ENCODE results near the gene PARP16.
"Not testable (repeated sequence)": the region's sequence is repeated elsewhere in the genome, so short reads cannot be mapped to it uniquely, and the experiment has no call there.

The PARP16 gene

DNA sequence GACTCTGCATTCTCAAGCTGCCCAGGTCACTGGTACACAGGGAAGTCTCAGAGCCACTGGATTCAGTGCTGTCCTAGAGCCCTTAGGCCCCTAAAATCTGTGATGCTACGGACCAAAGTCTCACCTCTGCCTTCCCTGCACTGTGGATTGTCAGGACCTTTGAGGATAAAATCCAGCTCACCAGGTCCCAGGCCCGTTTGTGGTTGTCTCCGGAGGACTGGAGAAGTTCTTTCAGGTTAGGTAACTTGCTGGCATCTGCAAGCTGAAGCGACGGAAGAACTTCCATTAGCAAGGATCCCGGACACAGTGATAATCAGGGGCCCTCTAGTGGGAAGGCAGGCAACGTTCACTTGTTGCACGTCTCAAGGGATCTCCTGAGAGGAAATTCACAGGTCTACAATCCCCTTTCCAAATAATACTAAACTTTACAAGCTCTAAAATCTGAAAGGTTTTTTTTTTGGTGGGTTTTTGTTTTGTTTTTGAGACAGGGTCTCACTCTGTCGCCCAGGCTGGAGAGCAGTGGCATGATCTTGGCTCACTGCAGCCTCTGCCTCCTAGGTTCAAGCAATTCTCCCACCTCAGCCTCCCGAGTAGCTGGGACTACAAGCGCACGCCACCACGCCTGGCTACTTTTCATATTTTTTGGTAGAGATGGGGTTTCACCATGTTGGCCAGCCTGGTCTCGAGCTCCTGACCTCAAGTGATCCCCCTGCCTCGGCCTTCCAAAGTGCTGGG is 15.7 kb downstream of the PARP16 start:
- DNase-seq: peak; percentile 30

DNA sequence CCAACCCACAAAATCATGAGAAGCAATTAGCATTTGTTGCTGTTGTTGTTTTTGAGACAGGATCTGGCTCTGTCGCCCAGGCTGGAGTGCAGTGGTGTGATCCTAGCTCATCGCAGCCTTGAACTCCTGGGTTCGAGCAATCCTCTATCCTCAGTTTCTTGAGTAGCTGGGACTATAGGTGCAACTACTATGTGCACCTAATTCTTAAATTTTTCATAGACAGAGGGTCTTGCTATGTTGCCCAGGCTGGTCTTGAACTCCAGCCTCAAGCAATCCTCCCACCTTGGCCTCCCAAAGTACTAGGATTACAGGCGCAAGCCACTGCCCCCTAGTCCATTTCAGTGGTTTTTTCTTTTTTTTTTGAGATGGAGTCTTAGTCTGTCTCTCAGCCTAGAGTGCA is 18.3 kb downstream of the PARP16 start:
- DNase-seq: no peak

DNA sequence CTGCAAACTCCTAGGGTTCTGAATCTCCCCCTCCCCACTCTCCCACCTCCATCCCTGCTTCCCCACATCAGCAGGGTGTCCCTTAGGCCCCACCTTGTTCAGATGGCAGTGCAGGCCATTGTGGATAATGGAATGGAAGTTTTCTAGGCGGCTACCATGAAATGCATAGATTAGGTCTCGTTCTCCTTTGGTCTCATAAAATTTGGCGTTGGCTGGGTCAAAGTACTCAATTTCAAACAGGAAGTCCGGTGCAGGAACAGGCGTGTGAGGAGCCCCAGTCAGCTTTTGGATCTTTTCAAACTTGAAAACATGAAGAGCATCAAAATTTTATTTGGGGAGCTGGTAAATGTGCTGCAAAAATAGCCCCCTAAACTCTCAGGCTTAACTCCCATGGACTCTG is 20.2 kb downstream of the PARP16 start:
- no peak for DNase-seq

DNA sequence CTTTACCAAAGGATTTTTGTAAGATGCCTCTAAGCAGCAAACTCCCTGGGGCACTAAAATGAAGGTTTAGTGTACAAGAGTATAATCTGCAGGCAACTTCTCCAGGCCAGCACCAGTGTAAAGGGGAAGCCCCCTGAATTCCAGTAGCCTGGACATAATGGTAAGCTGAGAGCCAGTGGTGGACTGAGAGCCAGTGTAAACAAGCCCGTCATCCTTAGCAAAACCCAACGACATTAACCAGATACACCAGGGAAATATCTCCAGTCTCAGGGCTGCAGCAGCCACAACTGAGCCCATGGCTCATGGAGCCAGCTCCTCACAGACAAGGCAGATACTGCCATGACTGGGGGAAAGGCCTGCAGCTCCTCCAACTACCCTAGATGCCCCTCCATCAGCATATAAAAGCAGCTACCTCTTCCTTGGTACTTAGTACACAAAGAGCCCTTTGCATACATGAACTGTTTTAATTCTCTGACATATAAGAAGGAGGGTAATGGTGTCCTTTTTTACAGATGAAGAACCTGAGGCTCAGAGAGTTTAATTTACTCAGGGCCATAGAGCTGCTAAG is 21.7 kb downstream of the PARP16 start:
- DNase-seq: no peak

DNA sequence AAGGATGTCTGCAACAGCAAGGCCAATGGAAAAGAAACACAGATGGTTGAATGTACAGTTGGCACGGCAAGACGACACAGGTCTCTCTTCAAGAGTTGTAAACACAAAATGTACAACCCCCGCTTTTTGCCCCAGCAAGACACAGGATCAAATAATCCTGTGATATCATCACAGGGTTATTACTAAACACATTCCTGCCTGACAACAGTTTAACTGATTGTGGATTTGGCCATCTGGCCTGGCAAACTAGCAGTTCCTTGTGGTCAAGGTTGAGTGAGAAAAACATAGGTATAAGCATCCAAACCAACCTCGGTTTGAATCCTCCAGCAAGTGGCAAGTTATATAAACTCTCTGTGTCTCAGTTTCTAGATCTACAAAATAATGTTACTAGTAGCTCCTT is 23.4 kb downstream of the PARP16 start:
- DNase-seq: no peak

DNA sequence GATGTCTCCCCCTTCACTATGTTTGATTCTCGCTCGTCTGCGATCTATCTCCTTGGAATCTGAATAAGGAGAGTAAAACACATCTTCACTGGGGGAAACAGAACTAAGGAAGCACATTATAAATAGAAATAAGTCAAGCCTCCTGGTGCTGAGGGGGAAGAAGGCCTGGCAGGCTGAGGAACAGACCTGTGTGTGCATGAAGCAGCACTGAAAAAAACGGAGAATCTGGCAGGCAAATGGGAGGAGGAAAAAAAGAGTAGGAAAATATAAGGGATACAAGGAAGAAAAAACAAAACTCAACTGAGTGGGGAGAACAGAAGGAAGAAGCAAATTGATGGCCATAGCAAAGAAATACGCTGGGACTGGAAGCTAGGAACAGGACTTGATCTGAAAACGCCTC is 25.7 kb downstream of the PARP16 start:
- DNase-seq: no peak

DNA sequence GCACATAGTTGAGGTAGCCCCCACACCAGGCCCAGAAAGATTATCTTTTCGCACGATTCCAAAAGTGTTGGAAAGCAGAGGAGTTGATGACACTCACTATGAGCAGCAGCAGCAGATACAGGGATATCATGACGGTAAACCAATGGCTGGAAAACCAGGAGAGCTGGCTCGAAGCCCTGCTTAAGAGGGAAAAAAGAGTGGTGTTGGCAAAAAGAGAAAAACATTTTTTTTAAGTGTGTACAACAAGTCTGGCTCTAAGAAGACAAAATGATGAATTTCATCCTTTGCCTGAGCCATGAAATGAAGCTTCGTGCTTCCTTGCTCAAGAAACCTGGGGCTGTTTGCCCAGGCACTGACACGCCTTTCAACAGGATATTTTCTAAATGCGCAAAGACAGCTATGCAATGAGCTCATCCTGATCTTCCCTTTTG is 27.3 kb downstream of the PARP16 start:
- DNase-seq: no peak

DNA sequence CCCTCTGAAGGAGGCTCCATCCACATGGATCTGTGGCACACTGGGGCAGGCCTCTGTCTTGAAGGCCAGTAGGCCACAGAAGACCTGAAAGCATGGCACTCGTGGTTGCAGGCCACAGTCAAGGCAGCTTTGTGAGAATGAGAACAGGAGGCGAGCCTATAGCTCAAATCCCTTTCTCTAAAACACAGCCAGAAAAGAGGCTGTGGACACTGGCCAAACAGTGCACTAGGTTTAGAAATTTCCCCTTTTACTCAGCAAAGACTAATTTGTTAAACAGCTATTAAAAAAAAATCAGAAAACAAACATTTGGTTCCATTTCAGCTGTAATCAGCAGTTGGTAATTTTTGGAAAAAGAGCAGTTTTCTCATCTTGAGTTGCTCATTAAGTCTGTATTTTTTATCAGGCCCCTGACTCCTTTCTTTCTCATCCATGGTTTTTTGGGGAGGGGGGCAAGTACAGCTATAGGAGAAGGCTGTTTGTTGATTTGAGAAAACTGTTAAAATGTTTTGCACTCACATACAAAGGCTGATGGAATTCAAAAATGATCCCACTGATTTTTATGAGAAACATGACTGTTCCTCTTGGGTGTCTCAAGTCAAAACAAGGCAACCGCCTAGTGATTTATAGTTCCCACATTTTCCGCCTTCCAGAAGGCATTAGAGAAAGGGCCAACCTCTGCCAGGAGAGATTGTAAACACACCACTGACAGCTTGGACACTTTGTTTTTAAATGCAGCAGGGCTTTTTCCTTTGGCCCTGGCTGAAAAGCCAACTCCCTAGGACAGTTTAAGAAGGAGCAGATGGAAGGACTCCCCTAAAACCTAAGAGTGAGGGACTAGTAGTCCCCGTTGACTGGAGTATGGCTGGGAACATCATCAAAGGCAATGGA is 28.1 kb downstream of the PARP16 start:
- DNase-seq: no peak

DNA sequence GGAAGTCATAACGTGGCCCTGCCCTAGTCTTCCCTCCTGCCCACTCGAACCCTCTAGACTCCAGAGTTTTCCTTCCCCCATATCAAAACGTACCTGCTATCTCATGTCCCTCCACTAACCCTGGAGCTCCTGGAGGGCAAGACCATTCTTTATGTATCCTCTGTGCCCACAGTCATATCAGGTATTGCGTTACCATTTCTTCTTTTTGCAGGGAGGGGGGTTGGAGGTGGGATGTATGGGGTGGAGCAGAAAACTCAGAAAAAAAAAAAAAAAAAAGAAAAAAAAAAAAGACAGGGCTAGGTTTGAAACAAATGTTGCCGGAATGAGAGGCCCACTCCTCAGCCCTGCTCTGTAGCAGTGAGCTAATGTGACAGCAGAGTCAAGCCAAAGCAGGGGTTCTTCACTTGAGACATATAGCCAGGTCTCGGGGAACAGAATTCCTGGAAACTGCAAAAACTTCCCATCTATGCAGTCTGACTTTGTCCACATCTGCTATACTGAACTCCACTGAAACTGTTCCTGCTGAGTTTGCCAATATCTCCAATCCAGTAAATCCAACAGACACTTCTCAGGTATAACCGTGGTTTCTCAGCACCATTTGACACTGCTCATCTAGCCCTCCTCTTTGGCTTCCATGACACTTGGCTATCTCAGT is 31.1 kb downstream of the PARP16 start:
- DNase-seq: no peak

DNA sequence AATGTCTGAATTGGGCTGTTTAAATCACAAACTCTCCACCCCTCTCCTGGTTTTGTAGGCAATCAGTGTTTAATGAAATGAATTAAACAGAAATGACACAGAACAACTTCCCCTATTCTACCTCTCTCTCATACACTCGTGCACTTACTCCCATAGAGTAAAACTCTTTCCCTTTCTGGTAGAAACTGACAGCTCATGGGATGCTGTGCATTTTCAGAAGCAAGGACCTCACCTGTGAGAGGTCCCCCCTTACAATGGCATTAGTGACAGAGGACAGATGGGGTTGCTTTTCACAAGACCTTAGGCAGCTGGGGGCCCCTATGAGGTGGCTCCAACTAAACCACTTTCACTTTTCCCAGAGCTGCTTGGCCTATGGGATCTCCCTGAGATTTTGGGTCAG is 31.9 kb downstream of the PARP16 start:
- no peak for DNase-seq

DNA sequence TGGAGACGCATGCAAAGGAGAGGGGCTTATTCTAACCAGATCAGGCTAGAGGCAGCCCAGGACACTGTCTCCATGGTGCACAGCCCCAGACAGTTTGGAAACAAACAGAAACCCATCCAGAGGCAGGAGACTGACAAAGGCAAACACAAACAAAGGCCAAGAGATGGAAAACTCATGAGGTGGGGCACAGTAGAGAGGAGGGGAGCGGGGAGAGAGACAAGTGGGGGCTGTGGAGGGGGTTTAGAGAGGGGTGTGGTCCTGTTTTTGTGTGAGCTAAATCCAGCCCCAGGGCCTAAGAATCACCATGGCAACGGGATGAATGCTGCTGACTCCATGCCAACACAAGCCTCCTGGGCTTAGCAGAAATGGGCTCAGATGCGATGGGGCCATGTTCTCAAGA is 32.3 kb downstream of the PARP16 start:
- DNase-seq: no peak

DNA sequence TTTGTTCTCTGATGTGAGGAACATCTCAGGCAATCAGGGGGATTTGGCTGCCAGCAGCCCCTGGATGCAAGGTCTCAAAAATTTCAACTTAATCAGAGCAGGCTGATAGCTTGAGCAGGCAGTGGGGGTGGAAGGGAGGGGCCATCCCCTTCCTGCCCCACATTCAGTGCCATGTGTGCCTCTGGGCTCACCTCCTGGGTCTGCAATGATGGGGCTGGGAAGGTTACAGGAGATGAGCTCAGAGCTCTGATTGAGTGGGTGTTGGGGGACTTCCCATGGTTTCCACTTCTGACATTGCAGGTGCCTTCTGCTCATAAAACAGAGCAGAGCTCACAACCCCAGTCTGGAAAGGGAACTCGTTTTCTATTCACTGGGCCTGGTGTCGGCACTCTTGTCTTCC is 37.0 kb downstream of the PARP16 start:
- DNase-seq: peak; percentile 77

DNA sequence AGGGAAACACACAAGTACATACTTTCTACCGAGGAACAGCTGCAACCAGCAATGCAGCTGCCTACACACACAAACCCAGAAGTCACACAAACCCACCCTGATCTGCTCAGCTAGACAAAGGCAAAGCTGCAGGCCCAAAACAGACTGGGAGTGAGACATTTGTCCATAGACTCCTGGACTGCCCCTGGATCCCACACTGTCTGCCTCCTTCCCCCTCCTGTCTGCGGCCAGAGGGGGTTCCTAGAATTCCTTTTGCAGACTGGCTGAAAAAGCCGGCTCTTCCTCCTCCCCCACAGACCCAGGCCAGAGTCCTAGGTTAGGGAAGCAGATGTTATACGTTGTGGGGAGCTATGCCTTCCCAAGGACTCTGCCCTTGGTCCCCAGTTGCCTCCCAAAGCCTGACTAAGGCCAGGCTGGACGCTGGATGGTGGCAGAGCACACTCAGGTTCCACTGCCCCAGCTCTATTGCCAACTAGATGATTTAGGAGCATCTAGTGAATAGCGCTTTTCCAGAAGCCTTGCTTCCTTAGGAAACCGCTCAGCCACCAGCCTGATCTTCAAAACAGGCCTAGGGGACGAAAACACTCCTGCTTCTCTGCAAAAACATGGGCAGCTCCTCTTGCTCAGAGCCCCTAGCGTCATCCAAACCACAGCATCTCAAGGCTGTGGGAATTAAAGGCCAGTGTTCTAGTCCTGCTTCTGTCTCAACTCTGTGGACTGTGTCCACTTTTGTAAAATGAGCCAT is 38.0 kb downstream of the PARP16 start:
- DNase-seq: no peak

DNA sequence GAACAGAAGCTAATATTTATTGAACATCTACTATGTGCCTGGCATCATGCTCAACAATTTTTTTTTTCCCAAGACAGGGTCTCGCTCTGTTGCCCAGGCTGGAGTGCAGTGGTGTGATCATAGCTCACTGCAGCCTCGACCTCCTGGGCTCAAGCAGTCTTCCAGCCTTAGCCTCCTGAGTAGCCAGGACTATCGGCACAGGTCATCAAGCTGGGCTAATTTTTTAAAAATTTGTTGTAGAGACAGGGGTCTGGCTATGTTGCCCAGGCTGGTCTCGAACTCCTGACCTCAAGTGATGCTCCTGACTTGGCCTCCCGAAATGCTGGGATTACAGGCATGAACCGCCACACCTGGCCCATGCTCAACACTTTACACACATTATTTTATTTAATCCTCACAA is 39.7 kb downstream of the PARP16 start:
- DNase-seq: no peak

DNA sequence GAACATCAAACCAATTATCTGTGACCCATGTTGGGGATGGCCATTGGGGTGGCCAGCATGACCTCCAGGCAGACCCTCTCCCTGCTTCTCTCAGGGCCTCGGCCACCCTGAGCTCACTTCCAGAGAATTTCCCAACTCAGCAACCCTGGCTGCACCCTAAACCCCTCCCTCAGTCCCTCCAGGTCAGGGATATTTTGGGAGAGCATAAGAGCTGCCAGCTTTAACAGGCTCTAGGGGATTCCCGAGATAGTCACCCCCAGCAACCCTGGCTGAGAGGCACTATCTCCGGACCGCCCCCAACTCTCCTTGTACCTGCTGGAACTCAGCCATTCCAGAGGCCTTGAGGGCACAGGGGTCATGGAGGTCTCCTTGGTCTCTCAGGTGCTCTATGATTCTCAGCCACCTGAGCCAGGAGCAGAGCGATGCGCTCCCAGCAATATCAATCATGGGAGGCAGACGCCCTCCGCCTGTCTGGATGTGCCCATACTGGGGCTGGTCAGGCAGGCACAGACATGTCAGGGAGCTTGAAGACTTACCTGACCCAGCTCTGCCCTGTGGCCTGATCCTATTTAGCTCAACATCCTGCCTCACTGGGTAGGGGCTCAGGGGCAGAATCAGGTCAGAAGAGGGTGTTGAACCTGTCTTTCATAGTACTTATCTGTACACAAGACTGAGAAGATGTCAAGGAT is 40.5 kb downstream of the PARP16 start:
- DNase-seq: no peak

DNA sequence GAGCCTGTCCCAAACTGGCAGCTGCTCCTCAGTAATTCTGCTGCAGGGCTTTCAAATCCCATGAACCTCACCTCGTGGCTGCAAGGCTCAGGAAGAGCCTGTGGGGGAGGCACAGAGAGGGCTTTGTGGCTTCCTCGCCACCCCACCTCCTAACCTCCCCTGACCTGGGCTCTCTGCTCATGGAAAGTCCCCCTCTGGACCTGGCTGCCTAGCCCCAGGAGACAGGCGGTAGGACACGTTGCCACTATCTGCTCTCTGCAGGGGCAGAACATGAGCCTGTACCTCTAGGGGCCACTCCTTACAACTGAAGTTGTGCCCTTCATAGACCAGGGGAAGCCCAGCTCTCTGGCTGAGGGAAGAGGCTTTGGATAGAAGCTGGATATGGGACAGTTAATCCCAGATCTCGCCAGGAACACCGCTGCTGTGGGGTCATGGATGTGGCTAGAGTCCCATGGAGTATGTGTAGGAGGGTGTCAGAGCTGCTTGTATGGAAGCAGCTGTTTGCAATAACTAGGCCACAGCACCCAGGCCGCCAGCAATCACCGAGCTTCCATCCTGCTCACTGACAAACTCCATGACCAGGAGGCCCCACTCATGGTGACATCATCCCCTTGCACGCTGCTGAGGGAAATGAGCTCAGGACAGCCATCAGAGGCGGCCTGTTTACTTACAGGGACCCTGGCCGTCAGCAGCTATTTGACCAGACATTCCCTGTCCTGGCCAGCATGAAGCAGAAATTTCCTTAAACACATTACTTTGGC is 41.4 kb downstream of the PARP16 start:
- no peak for DNase-seq

DNA sequence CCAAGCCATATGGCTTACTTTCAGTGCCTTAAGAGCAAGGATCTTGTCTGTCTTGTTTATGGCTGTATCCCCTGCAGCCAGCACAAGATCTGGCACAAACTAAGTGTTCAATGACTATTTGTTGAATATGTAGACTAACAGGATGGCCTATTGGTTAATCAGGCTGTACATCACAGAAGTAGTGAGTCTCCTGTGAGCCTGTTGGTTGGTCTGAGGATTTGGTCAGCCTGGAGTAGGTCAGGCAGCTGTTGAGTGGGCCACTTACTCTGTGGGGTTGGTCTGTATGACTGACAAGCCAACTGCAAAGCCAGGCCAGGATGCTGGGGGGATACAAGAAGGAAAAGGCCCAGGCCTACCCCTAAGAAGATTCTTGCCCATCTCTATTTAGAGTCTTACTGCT is 42.0 kb downstream of the PARP16 start:
- DNase-seq: no peak

DNA sequence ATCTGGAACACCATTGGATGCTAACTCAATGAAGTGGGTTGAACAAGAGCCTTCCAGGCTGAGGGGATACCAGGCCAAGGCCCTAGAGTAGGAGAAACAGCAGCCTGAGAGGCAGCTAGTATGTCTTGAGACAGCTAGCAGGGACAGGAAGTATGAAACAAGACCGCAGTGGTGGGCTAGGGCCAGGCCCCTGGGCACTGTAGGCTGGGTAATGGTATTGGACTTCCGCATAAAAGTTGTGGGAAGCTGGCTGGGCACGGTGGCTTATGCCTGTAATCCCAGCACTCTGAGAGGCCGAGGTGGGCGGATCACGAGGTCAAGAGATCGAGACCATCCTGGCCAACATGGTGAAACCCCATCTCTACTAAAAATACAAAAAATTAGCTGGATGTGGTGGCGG is 50.2 kb downstream of the PARP16 start:
- not testable (repeated sequence) for DNase-seq

DNA sequence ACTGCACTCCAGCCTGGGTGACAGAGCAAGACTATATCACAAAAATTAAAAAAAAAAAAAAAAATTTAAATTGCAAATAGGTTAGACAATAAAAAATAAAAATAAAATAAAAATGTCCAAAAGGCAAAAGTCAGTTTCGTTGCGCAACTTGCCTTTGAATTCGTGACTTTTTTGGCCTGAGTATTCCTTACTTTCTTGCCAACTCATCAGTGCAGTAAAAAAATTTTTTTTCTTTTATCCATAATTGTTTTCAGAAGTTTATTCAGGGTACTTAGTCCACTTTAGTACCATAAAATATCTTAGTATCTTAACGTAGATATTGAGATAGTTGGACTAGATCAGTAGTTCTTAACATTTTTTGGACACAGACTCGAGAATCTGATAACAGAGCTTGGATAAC is 53.0 kb downstream of the PARP16 start:
- no peak for DNase-seq

DNA sequence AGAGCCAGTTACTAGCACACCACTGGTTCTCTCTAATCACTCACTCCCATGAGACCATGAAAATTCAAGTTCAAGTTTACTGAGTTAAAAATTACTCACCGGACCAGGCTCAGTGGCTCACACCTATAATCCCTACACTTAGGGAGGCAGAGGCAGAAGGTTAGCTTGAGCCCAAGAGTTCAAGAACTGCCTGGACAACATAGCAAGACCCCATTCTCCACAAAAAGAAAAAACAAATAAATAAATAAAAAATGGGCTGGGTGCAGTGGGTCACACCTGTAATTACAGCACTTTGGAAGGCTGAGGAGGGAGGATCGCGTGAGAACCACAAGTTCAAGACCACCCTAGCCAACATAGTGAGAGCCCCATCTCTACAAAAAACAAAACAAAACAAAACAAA is 54.2 kb downstream of the PARP16 start:
- DNase-seq: no peak

DNA sequence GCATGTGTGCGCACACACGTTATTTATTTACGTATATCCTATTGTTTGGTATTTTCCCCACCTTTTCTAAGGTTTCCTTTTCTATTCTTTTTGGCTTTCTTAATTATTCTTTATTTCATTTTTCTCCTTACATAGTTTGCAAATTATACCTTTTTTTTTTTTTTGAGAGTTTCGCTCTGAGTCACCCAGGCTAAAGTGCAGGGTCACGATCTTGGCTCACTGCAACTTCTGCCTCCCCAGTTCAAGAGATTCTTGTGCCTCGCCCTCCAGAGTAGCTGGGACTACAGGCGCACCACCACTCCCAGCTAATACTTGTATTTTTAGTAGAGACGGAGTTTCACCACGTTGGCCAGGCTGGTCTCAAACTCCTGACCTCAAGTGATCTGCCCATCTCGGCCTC is 55.4 kb downstream of the PARP16 start:
- no peak for DNase-seq
